Small intestine (tissue), 7 donors: ENCODE measurements around the gene SPAG7. TPM values are rescaled to one million over a fixed set of nuclear protein-coding genes. Genes with fewer than 3 reads are reported as not detected.

Experiments used
- DNase-seq, 2 donors: peaks; one replicate each; pipeline versions ENCODE4 v3.0.0 to v3.0.0-alpha.2; 2013
- FAIRE-seq: peaks from 2 replicates; lab custom pipeline; 2012; peaks lifted over from hg19 to GRCh38; lab: Jason Lieb, UNC
- H3K27ac ChIP-seq, 3 donors: one replicate each; pipeline ENCODE4 v1.5.1; 2013; ENCODE audit warnings: low read length in 2 of 3, mild to moderate bottlenecking in 2 of 3, control low read depth in 1 of 3, inconsistent platforms in 1 of 3, low read depth in 1 of 3, moderate library complexity in 1 of 3
- H3K27me3 ChIP-seq, 3 donors: one replicate each; pipeline ENCODE4 v1.6.1; 2013; ENCODE audit warnings: low read length in 3 of 3, inconsistent platforms in 1 of 3; ENCODE audit not compliant: control insufficient read depth in 3 of 3, insufficient read depth in 3 of 3
- H3K36me3 ChIP-seq, 3 donors: one replicate each; pipeline ENCODE4 v1.6.1; 2013; ENCODE audit warnings: low read length in 3 of 3, inconsistent platforms in 1 of 3, low read depth in 1 of 3, mild to moderate bottlenecking in 1 of 3, moderate library complexity in 1 of 3; ENCODE audit not compliant: control insufficient read depth in 3 of 3, insufficient read depth in 2 of 3
- H3K4me1 ChIP-seq, 3 donors: one replicate each; pipeline ENCODE4 v1.6.1; 2013; ENCODE audit warnings: low read length in 2 of 3, inconsistent platforms in 1 of 3, low read depth in 1 of 3, mild to moderate bottlenecking in 1 of 3, moderate library complexity in 1 of 3; ENCODE audit not compliant: control insufficient read depth in 3 of 3, insufficient read depth in 2 of 3
- H3K4me3 ChIP-seq, 3 donors: one replicate each; pipeline ENCODE4 v1.5.1; 2013; ENCODE audit warnings: low read length in 3 of 3, control low read depth in 1 of 3, inconsistent platforms in 1 of 3, low read depth in 1 of 3, mild to moderate bottlenecking in 1 of 3, moderate library complexity in 1 of 3
- H3K9me3 ChIP-seq, 2 donors: one replicate each; pipeline ENCODE4 v1.6.1; 2013; ENCODE audit warnings: low read depth in 1 of 2, low read length in 1 of 2; ENCODE audit not compliant: control insufficient read depth in 2 of 2, insufficient read depth in 1 of 2
- WGBS, 3 donors: extraction: QIAGEN DNeasy Blood & Tissue Kit; methylation state at CpG; one replicate each; pipeline ENCODE4 v1.1.7; 2013; 5-methylcytosine and 5-hydroxymethylcytosine counted together
- polyA plus RNA-seq, 4 donors: library from polyadenylated mRNA; stranded (reverse) in 3 of 4; unstranded in 1 of 4; fragments of 200-250 nt in 3 of 4; fragments of 120-200 nt in 1 of 4; gene quantifications; one replicate each; pipeline versions ENCODE4 v1.2.1 to v1.2.3, GENCODE V29; 2013
- donor health status: healthy with polysubstance abuse.
- donor health status: control.
- donor health status: control.
- donor health status: Bipolar disorder and iron deficiency.
- donor health status: healthy.

The SPAG7 gene
- polyA plus RNA-seq, 4 donors, result 76.7 to 101 (median 80.0) TPM

DNA sequence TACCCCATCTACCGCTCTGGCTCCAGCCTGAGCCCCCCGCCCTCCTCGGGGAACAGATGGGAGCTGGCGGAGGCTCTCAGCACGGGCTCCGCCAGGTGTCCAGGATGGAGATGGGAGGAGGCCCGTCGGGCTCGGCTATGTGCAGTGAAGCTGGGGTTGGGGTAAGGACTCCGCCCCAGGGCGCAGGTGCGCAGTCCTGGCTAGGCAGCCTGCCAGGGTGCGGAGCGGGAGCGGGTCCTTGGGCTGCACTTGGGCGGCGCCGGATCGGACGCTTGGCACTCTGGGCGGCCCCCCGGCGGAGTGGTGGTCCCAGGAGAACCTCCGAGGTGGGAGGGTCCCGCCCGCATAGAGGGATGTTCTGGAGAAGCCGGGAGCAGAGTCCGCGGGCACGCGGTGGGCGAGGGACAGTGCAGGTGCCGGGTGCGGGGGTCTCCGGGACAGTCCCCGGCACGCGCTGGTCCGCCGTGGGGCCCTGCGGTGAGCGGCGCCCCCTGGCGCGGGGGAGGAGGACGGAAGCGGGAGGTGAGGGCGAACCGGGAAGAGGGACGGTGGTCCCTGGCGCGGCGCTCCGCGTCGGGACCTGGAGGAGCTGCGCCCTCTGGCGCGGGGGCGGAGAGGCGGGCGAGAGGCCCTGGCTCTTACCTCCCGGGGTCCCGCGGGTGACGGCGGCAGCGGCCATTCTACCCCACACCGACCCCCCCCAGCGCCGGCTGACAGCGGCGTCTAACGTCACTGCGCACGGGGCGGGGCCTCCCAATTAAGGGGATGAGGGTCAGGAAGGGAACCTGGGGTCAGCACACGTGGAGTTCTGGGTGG, 19.5 kb upstream of the SPAG7 start, which contains the start of gene CAMTA2:
Gene CAMTA2 (minus strand): TSS at position 725 of the 816 bp plus-strand sequence. CDS start 1,453 bp downstream, outside the sequence.
- peaks cover 0 to 20% (median 3%) of the 10 kb centered on the region in 3 donors for H3K36me3 ChIP-seq
- peaks cover 5 to 27% (median 16%) of the 10 kb centered on the region in 3 donors for H3K4me1 ChIP-seq
- FAIRE-seq, result no peak
- H3K27me3 ChIP-seq, result no peaks in the 10 kb centered on the region
- WGBS, 3 donors, result 0 to 1% (median 0%) methylated on average over 31 to 78 of the region's 78 CpGs
- peak within 1 kb of the TSS; percentile 81 to 86 (median 84) for H3K4me3 ChIP-seq
- peak within 1 kb of the TSS; percentile 86 to 91 (median 90) for H3K27ac ChIP-seq
- H3K9me3 ChIP-seq, result no peaks in the 10 kb centered on the region
- peak; percentile 84 to 92 for DNase-seq

DNA sequence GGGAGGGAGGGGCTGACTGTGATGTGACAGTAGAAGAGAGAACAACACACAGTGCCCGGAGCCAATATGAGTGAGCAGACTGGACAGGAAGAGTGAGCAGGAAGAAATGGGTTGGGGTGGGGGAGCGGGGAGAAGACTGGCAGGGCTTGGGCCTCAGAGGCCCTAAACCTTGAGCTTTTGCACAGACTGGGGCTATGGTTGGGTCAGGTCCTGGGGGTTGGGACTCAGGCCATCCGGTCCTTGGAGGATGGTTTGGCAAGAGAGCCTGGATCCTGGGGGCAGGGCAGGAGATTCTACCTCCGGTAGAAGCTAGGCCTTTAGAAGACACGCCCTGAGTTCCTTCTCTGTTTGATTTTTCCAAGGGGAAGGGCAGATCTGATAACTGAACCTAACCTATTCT, 18.8 kb upstream of the SPAG7 start:
- peak overlapping the region; percentile 86 to 91 (median 90) for H3K27ac ChIP-seq
- peaks cover 5 to 27% (median 16%) of the 10 kb centered on the region in 3 donors for H3K4me1 ChIP-seq
- peak overlapping the region in 2 of 3 donors; percentile 84 to 86 for H3K4me3 ChIP-seq
- 23 to 38% (median 26%) methylated on average over 5 of the region's 5 CpGs for whole genome bisulfite sequencing, 3 donors
- H3K27me3 ChIP-seq, result no peaks in the 10 kb centered on the region
- FAIRE-seq, result no peak
- peak in 1 of 2 donors; percentile 57 for DNase-seq
- peaks cover 0 to 27% (median 3%) of the 10 kb centered on the region in 3 donors for H3K36me3 ChIP-seq
- H3K9me3 ChIP-seq, result no peaks in the 10 kb centered on the region

DNA sequence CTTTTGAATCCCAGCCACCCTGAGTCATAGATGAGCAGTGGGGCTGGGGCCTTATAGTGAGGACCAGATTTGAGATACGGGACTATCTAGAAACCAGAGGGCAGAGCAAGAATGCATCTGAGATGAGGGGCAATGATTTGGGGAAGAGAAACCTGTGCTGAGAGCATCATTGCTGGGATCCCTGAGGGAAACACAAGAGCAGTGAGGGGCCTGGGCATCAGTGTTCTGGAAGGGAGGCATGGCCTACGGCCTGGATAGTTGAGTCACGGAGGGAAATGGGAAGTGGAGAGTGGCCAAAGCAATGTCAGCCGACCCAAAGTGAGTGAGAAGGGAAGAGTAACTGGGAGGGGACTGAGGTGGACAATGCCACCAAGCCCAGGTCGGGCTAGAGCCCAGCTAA, 14.7 kb upstream of the SPAG7 start:
- DNase-seq (no peak), FAIRE-seq (no peak)
- H3K27me3 ChIP-seq, result no peaks in the 10 kb centered on the region
- no peak overlapping the region for H3K27ac ChIP-seq
- no peaks in the 10 kb centered on the region for H3K9me3 ChIP-seq
- H3K4me3 ChIP-seq, result no peak overlapping the region
- 65 to 79% (median 73%) methylated on average over 5 of the region's 5 CpGs for WGBS, 3 donors
- peaks cover 0 to 55% (median 24%) of the 10 kb centered on the region in 3 donors for H3K36me3 ChIP-seq
- H3K4me1 ChIP-seq, result peaks cover 3 to 25% (median 4%) of the 10 kb centered on the region in 3 donors

DNA sequence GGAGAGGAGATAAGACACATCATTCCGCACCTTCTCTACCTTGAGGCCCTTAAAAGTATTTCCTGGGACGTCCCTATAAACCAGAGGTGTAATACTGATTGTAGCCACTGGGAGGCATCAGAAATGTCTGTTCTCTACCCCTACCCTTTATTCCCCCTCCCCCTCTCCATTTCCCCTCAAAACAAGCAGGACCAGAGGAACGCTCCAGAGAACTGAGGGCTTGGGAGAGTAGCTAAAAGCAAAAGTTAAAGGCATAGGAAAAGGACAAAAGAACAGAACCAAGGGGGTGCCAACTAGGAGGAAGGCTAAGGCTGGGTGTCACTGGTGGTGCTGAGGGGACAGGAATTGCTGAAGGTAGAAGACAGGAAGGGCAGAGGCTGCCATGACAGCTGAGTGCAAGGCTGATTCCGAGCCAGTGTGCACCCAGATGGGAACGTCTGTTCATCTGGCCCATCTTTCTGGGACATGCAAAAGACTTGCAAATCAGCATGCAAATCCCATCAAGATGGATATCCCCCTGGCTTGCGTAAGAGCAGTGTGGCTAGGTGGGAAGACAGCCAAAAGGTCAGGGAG, 13.1 kb upstream of the SPAG7 start:
- DNase-seq (peak; percentile 63 to 73), FAIRE-seq (no peak)
- Histone ChIP-seq H3K27me3 (no peaks in the 10 kb centered on the region), H3K9me3 (no peaks in the 10 kb centered on the region), H3K4me1 (peaks cover 0 to 11% (median 0%) of the 10 kb centered on the region in 3 donors), H3K4me3 (no peak overlapping the region), H3K36me3 (peaks cover 0 to 61% (median 28%) of the 10 kb centered on the region in 3 donors), H3K27ac (no peak overlapping the region)
- WGBS, 3 donors, result 31 to 43% (median 34%) methylated on average over 6 of the region's 6 CpGs

DNA sequence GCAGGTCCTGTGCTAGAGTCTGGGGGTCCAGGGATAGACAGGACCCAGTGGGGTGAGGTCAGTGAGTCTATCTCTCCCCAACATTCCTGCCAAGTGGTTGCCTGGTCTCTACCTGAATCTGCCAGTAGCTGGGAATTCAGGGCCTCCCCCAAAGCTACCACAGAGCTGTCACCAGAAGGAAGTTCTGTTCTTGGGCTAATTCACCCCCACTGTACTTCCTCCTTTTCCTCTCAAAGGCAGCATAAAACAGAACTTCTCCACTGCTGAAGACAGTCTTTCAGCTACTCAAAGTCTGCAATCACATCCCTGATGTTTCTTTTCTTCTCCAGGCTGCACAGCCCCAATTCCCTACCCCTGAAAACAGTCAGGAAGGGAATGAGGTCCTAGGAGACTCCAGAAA, 11.1 kb upstream of the SPAG7 start:
- H3K27me3 ChIP-seq, result no peaks in the 10 kb centered on the region
- no peak overlapping the region for H3K27ac ChIP-seq
- peaks cover 0 to 70% (median 32%) of the 10 kb centered on the region in 3 donors for H3K36me3 ChIP-seq
- no peak for FAIRE-seq
- H3K9me3 ChIP-seq, result no peaks in the 10 kb centered on the region
- no peak for DNase-seq
- peaks cover 0 to 10% (median 0%) of the 10 kb centered on the region in 3 donors for H3K4me1 ChIP-seq
- H3K4me3 ChIP-seq, result no peak overlapping the region

DNA sequence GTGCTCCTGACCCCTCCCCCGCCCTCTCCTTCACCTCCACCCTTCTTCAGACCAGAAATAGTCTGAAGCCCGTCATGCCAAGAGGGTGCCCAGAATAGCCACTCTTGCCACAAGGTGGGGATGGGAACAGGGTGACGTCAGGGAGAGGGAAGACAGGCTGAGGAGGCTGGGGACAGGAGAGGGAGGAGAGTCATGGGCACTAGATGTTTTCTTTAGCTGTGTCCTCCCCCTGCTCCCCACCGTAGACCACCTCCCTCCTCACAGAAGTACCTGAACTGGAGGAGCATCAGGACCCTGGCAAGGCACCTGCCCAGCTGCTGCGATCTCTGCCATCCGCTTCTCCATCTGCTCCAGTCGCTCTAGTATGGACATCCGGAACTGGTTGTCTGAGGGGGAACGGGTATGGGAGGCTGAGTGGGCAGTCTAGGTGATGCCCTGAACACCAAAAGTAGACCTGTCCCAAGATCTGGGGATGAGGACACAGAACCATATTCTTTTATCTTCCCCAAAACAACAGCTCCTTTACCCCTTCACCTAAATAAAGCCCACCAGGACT, 6.6 kb upstream of the SPAG7 start:
- Histone ChIP-seq H3K36me3 (peaks cover 6 to 78% (median 28%) of the 10 kb centered on the region in 3 donors), H3K9me3 (no peaks in the 10 kb centered on the region), H3K4me3 (no peak overlapping the region), H3K27ac (no peak overlapping the region), H3K4me1 (peaks cover 0 to 13% (median 0%) of the 10 kb centered on the region in 3 donors), H3K27me3 (no peaks in the 10 kb centered on the region)
- no peak for FAIRE-seq
- no peak for DNase-seq
- 87 to 94% (median 93%) methylated on average over 9 of the region's 9 CpGs for WGBS, 3 donors

DNA sequence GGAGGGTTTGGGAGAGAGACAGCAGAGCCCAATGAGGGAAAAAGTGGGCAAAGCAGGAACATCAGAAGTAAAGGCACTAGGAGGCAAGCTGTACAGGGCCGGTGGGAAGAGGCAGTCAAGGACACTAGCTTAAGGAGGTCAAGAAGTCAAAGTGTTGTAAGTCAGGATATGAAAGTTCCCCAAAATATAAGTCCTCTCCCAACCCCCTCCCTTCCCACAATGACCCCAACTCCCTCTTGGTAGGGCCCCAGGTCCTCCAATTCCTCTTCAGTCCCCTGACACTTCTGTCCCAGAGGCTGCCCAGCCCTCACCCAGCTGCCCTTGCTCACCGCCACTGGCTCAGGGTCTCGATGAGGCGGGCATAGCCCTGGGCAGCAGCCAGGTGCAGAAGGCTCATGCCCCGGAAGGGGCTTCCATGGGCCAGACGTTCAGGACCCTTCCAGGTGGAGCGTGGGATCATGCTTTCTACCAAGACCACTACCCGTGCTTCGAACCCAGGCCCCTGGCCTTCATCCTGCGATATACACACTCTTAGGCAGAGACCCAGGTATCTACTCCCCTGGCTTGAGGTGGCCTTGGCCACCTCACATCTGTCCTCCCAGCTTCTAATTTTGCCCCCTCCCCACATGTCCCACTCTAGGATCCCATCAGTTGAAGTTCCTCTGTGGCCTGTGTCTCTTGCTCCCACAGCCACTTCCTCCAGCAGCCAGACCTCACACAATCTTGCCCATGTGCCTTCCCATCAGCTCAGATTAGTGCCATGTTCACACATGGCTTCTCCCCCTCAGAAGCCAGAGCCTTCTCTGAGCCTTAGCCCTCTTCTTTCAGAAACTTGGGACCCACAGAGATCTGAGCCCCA, 5.9 kb upstream of the SPAG7 start:
- no peak overlapping the region for H3K27ac ChIP-seq
- H3K9me3 ChIP-seq, result no peaks in the 10 kb centered on the region
- H3K36me3 ChIP-seq, result peaks cover 6 to 79% (median 28%) of the 10 kb centered on the region in 3 donors
- 90 to 94% (median 93%) methylated on average over 10 of the region's 10 CpGs for WGBS, 3 donors
- DNase-seq (no peak), FAIRE-seq (no peak)
- H3K4me1 ChIP-seq, result peaks cover 0 to 20% (median 4%) of the 10 kb centered on the region in 3 donors
- H3K27me3 ChIP-seq, result no peaks in the 10 kb centered on the region
- no peak overlapping the region for H3K4me3 ChIP-seq
